LHCN-M2 (cell line): ENCODE results near the gene NLGN4Y. TPM values are rescaled to one million over a fixed set of nuclear protein-coding genes. Genes with fewer than 3 reads are reported as not detected.
"Not testable (repeated sequence)": the region's sequence is repeated elsewhere in the genome, so short reads cannot be mapped to it uniquely, and the experiment has no call there.

Experiments
- DNase-seq: peaks from one replicate; pipeline ENCODE4 v3.0.0-alpha.2; 2012; ENCODE audit warnings: low read depth
- total RNA-seq: library from RNA; depleted of rRNA; stranded (reverse); fragments of >200 nt; gene quantifications from 2 replicates; pipeline ENCODE4 v1.2.3, GENCODE V29; 2014

The NLGN4Y gene
- total RNA-seq, 1 experiment from 2014 or later = 7.9 TPM

GRCh38 chrY:14834103-14835060 is 310.1 kb downstream of the NLGN4Y start:
- DNase-seq = peak; percentile 70

GRCh38 chrY:14837466-14837865 is 313.1 kb downstream of the NLGN4Y start:
- no peak for DNase-seq

- no peak for DNase-seq
Observed at GRCh38 chrY:14850734-14851133, 326.4 kb downstream of the NLGN4Y start.

DNA sequence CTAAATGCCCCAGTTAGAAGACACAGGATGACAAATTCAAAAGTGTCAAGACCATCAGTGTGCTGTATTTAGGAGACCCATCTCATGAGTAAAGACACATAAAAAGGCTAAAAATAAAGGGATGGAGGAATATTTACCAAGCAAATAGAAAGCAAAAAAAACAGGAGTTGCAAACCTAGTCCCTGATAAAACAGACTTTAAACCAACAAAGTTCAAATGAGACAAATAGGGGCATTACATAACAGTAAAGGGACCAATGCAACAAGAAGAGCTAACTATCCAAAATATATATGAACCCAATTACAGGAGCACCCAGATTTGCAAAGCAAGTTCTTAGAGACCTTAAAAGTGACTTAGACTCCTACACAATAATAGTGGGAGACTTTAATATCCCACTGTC is 336.1 kb downstream of the NLGN4Y start:
- no peak for DNase-seq

DNA sequence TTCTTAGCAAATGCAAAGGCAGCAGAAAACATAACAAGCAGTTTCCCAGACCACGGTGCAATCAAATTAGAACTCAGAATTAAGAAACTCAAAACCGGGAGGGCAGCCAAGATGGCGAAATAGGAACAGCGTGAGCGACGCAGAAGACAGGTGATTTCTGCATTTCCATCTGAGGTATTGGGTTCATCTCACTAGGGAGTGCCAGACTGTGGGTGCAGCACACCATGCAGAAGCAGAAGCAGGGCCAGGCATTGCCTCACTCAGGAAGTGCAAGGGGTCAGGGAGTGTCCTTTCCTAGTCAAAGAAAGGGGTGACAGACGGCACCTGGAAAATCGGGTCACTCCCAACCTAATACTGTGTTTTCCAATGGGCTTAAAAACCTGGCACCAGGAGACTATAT is 336.7 kb downstream of the NLGN4Y start:
- DNase-seq = not testable (repeated sequence)

- no peak for DNase-seq
Observed at GRCh38 chrY:14871971-14872370, 347.6 kb downstream of the NLGN4Y start.
